GM12801 (cell line): ENCODE results near the gene CDK5RAP3.

ENCODE experiments used
- CTCF ChIP-seq: IDR thresholded peaks from one replicate; pipeline ENCODE4 v1.5.1; 2011; ENCODE audit warnings: control low read depth; ENCODE audit not compliant: insufficient read length; ENCODE audit errors: extremely low read depth

The CDK5RAP3 gene

GRCh38 chr17:48014595-48015111, 43.7 kb downstream of the CDK5RAP3 start:
- TF ChIP-seq CTCF = no peak

- no peak for TF ChIP-seq CTCF
These were observed 45.2 kb downstream of the CDK5RAP3 start for GRCh38 chr17:48016112-48016511.

GRCh38 chr17:48021934-48022333, 51.0 kb downstream of the CDK5RAP3 start:
- no peak for TF ChIP-seq CTCF

- no peak for TF ChIP-seq CTCF
These were observed 52.0 kb downstream of the CDK5RAP3 start for GRCh38 chr17:48022901-48023300.

GRCh38 chr17:48023400-48024148, 52.7 kb downstream of the CDK5RAP3 start:
- no peak for TF ChIP-seq CTCF

- no peak for TF ChIP-seq CTCF
These were observed 53.5 kb downstream of the CDK5RAP3 start for GRCh38 chr17:48024149-48025039.
